Ishikawa (cell line): ENCODE measurements around the gene FBXO36.

Experiments used
- CREB1 ChIP-seq: IDR thresholded peaks from 2 replicates; pipeline ENCODE4 v1.6.1; 2012; ENCODE audit warnings: low read depth
- EP300 ChIP-seq: IDR thresholded peaks from 2 replicates; pipeline ENCODE4 v1.6.1; 2012; ENCODE audit warnings: borderline replicate concordance
- MAX ChIP-seq: IDR thresholded peaks from 2 replicates; pipeline ENCODE4 v1.6.1; 2012
- NFIC ChIP-seq: IDR thresholded peaks from 2 replicates; pipeline ENCODE4 v1.6.1; 2012
- YY1 ChIP-seq: IDR thresholded peaks from 2 replicates; pipeline ENCODE4 v1.6.1; 2012; ENCODE audit warnings: low read depth

- no peak for TF ChIP-seq MAX
- no peak for TF ChIP-seq YY1
- TF ChIP-seq EP300: no peak
- no peak for TF ChIP-seq CREB1
- no peak for TF ChIP-seq NFIC
Observed at GRCh38 chr2:230000118-230000841, 78.0 kb downstream of the FBXO36 start.
